ENCODE data around the gene CDH13.

- TF ChIP-seq CTCF (conservative IDR thresholded peaks at IDR 0.05) (no peak), ZFX (IDR thresholded peaks at IDR 0.05) (no peak)
These were observed 559.1 kb downstream of the CDH13 start for GRCh38 chr16:83185902-83186301.
